Measurements from ENCODE around the gene ZNF805. TPM values are rescaled to one million over a fixed set of nuclear protein-coding genes. Genes with fewer than 3 reads are reported as not detected.
"Not testable (repeated sequence)": the region's sequence is repeated elsewhere in the genome, so short reads cannot be mapped to it uniquely, and the experiment has no call there.

ZNF805 gene
- total RNA-seq, 3 donors from 2014 or later, result 17.0 to 29.9 (median 19.8) TPM

- no peak overlapping the region for H3K27ac ChIP-seq
- peaks cover 0 to 16% of the 10 kb centered on the region in 2 donors for H3K9me3 ChIP-seq
- TF ChIP-seq POLR2AphosphoS5 (IDR thresholded peaks at IDR 0.05) (no peak), POLR2A (IDR thresholded peaks at IDR 0.05) (no peak), CTCF (IDR thresholded peaks at IDR 0.05) (no peak)
- H3K36me3 ChIP-seq, result peaks cover 8% of the 10 kb centered on the region
- peaks cover 4 to 9% of the 10 kb centered on the region in 2 donors for H3K4me1 ChIP-seq
- no peak overlapping the region for H3K4me3 ChIP-seq
- intact Hi-C loops (cut with DNase I; ENCODE audit: low total_unique reads), result no loop called here
- no peak for DNase-seq (ENCODE audit: low spot score in 2 of 2)
- H3K27me3 ChIP-seq, result no peaks in the 10 kb centered on the region
These were observed 4.6 kb downstream of the ZNF805 start for GRCh38 chr19:57245066-57245465.

- no peak for DNase-seq (ENCODE audit: low spot score in 2 of 2)
- no peak overlapping the region for H3K27ac ChIP-seq
- H3K4me1 ChIP-seq, result peaks cover 4 to 9% of the 10 kb centered on the region in 2 donors
- intact Hi-C loops (cut with DNase I; ENCODE audit: low total_unique reads), result no loop called here
- no peaks in the 10 kb centered on the region for H3K27me3 ChIP-seq
- no peak for TF ChIP-seq CTCF (IDR thresholded peaks at IDR 0.05)
- TF ChIP-seq POLR2A (IDR thresholded peaks at IDR 0.05), result no peak
- no peak for TF ChIP-seq POLR2AphosphoS5 (IDR thresholded peaks at IDR 0.05)
- H3K4me3 ChIP-seq, result no peak overlapping the region
- H3K36me3 ChIP-seq, result peaks cover 8% of the 10 kb centered on the region
- H3K9me3 ChIP-seq, result peaks cover 0 to 20% of the 10 kb centered on the region in 2 donors
These were observed 5.5 kb downstream of the ZNF805 start for GRCh38 chr19:57245959-57246358.

- DNase-seq (ENCODE audit: low spot score in 2 of 2), result no peak
These were observed 8.2 kb downstream of the ZNF805 start for GRCh38 chr19:57248646-57249045.

GRCh38 chr19:57249329-57249728 lies 8.9 kb downstream of the ZNF805 start:
- Histone ChIP-seq H3K27me3 (no peaks in the 10 kb centered on the region), H3K36me3 (peaks cover 18% of the 10 kb centered on the region), H3K4me3 (no peak overlapping the region), H3K9me3 (peaks cover 15 to 46% of the 10 kb centered on the region in 2 donors), H3K27ac (no peak overlapping the region), H3K4me1 (no peaks in the 10 kb centered on the region)
- intact Hi-C loops (cut with DNase I; ENCODE audit: low total_unique reads), result no loop called here
- DNase-seq (ENCODE audit: low spot score in 2 of 2), result no peak
- TF ChIP-seq POLR2A (IDR thresholded peaks at IDR 0.05), result no peak
- no peak for TF ChIP-seq POLR2AphosphoS5 (IDR thresholded peaks at IDR 0.05)
- TF ChIP-seq CTCF (IDR thresholded peaks at IDR 0.05), result no peak

More at GRCh38 chr19:57248646-57249045, 8.2 kb downstream of the ZNF805 start:
- intact Hi-C loops (cut with DNase I; ENCODE audit: low total_unique reads), result no loop called here
- Histone ChIP-seq H3K36me3 (peaks cover 14% of the 10 kb centered on the region), H3K27me3 (no peaks in the 10 kb centered on the region), H3K4me3 (no peak overlapping the region), H3K9me3 (peaks cover 8 to 40% of the 10 kb centered on the region in 2 donors), H3K4me1 (no peaks in the 10 kb centered on the region), H3K27ac (no peak overlapping the region)
- TF ChIP-seq POLR2A (IDR thresholded peaks at IDR 0.05) (no peak), POLR2AphosphoS5 (IDR thresholded peaks at IDR 0.05) (no peak), CTCF (IDR thresholded peaks at IDR 0.05) (no peak)

- H3K4me3 ChIP-seq; intact Hi-C loops (cut with DNase I; ENCODE audit: low total_unique reads); H3K27ac ChIP-seq; DNase-seq (ENCODE audit: low spot score in 2 of 2); H3K27me3 ChIP-seq; H3K4me1 ChIP-seq: not testable (repeated sequence)
- Histone ChIP-seq H3K36me3 (peaks cover 15% of the 10 kb centered on the region), H3K9me3 (peaks cover 15 to 37% of the 10 kb centered on the region in 2 donors)
These were observed 13.3 kb downstream of the ZNF805 start for GRCh38 chr19:57253767-57254166.

GRCh38 chr19:57262044-57262443 lies 21.6 kb downstream of the ZNF805 start:
- intact Hi-C loops (cut with DNase I; ENCODE audit: low total_unique reads), result no loop called here
- H3K9me3 ChIP-seq, result peaks cover 0 to 13% of the 10 kb centered on the region in 2 donors
- H3K27me3 ChIP-seq, result no peaks in the 10 kb centered on the region

More at GRCh38 chr19:57262044-57262443, 21.6 kb downstream of the ZNF805 start:
- H3K27ac ChIP-seq, result no peak overlapping the region
- no peak for TF ChIP-seq POLR2A (IDR thresholded peaks at IDR 0.05)
- no peak for TF ChIP-seq POLR2AphosphoS5 (IDR thresholded peaks at IDR 0.05)
- no peak for TF ChIP-seq CTCF (IDR thresholded peaks at IDR 0.05)
- no peaks in the 10 kb centered on the region for H3K36me3 ChIP-seq
- H3K4me1 ChIP-seq, result no peaks in the 10 kb centered on the region
- DNase-seq (ENCODE audit: low spot score in 2 of 2), result no peak
- no peak overlapping the region for H3K4me3 ChIP-seq
